Smooth muscle cell (in vitro differentiated cells): ENCODE results near the gene PPM1E. TPM values are rescaled to one million over a fixed set of nuclear protein-coding genes. Genes with fewer than 3 reads are reported as not detected.

ENCODE experiments used
- DNase-seq: peaks from one replicate; lab custom pipeline; 2025; ENCODE audit not compliant: unreplicated experiment; lab: John Stamatoyannopoulos, UW
- H2AFZ ChIP-seq: fragments of 200-600 bp; sonication (generic); 2 replicates; pipeline ENCODE4 v1.6.0; 2016; ENCODE audit warnings: antibody characterized with exemption, low read depth, mild to moderate bottlenecking
- H3F3A ChIP-seq: fragments of 200-600 bp; sonication (generic); 2 replicates; pipeline ENCODE4 v1.6.0; 2017; ENCODE audit warnings: antibody characterized with exemption, low read depth
- H3K27ac ChIP-seq: fragments of 200-600 bp; sonication (generic); 2 replicates; pipeline ENCODE4 v1.5.1; 2016; ENCODE audit warnings: low read depth, mild to moderate bottlenecking
- H3K27me3 ChIP-seq: fragments of 200-600 bp; sonication (generic); 2 replicates; pipeline ENCODE4 v1.6.1; 2016; ENCODE audit warnings: low read depth, mild to moderate bottlenecking
- H3K36me3 ChIP-seq: fragments of 200-600 bp; sonication (generic); 2 replicates; pipeline ENCODE4 v1.5.1; 2016; ENCODE audit warnings: low read depth
- H3K4me1 ChIP-seq: fragments of 200-600 bp; sonication (generic); 2 replicates; pipeline ENCODE4 v1.5.1; 2016; ENCODE audit warnings: low read depth
- H3K4me2 ChIP-seq: fragments of 200-600 bp; sonication (generic); 2 replicates; pipeline ENCODE4 v1.6.0; 2016; ENCODE audit warnings: mild to moderate bottlenecking
- H3K4me3 ChIP-seq: fragments of 200-600 bp; sonication (generic); 2 replicates; pipeline ENCODE4 v1.5.1; 2016; ENCODE audit warnings: mild to moderate bottlenecking
- H3K79me2 ChIP-seq: fragments of 200-600 bp; sonication (generic); 2 replicates; pipeline ENCODE4 v1.6.0; 2016; ENCODE audit warnings: low read depth, mild to moderate bottlenecking
- H3K9ac ChIP-seq: fragments of 200-600 bp; sonication (generic); 2 replicates; pipeline ENCODE4 v1.6.0; 2016; ENCODE audit warnings: low read depth
- H3K9me3 ChIP-seq: fragments of 200-600 bp; sonication (generic); replicated peaks from 2 replicates; pipeline ENCODE4 v1.5.1; 2016; ENCODE audit warnings: low read depth
- H4K20me1 ChIP-seq: fragments of 200-600 bp; sonication (generic); 2 replicates; pipeline ENCODE4 v1.6.0; 2016; ENCODE audit warnings: low read depth
- WGBS: methylation state at CpG from one replicate; pipeline ENCODE4 v1.1.7; 2016; ENCODE audit warnings: low lambda C conversion rate; 5-methylcytosine and 5-hydroxymethylcytosine counted together
- polyA plus RNA-seq: library from polyadenylated mRNA; unstranded; fragments of >200 nt; fragmentation: Nextera tagmentation; extraction: Ambion mirVana; gene quantifications from 2 replicates; pipeline ENCODE4 v1.2.1, GENCODE V29; 2016
- total RNA-seq: library from RNA; depleted of rRNA; stranded (reverse); fragments of >200 nt; gene quantifications from 2 replicates; pipeline ENCODE4 v1.2.3, GENCODE V29; 2014
- TF ChIP-seq, protein P1 (sequence below): fragments of 200-600 bp; sonication (generic); IDR thresholded peaks from 2 replicates; pipeline ENCODE4 v1.5.1; 2017; ENCODE audit warnings: borderline replicate concordance, mild to moderate bottlenecking, antibody characterized with exemption; ENCODE audit not compliant: insufficient read depth, poor library complexity, severe bottlenecking

Gene PPM1E
- total and polyA plus RNA-seq, 2 experiments from 2014 or later = 0.29 to 0.72 TPM

DNA sequence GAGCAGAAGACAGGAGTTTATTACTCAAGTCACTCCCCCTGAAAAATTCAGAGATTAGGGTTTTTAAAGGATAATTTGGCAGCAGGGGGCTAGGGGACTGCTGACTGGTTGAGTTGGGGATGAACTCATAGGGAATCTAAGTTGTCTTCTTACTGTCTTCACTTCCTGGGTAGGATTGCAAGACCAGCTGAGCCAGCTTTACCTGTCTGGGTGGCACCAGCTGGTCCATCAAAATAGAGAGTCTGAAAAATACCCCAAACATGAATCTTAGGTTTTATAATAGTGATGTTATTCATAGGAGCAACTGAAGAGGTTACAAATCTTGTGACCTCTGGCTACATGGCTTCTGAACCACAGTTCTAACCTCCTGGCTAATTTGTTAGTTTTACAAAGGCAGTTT, 157.9 kb downstream of the PPM1E start:
- Histone ChIP-seq H3F3A (no peaks in the 10 kb centered on the region), H3K4me1 (peaks cover 19% of the 10 kb centered on the region), H3K36me3 (no peaks in the 10 kb centered on the region), H3K79me2 (no peaks in the 10 kb centered on the region), H2AFZ (no peak overlapping the region), H3K9ac (no peak overlapping the region), H3K27me3 (no peaks in the 10 kb centered on the region), H3K4me2 (no peak overlapping the region), H3K27ac (no peak overlapping the region), H3K9me3 (no peaks in the 10 kb centered on the region), H3K4me3 (no peak overlapping the region), H4K20me1 (no peaks in the 10 kb centered on the region)
- no peak for DNase-seq
- TF ChIP-seq, protein P1, sequence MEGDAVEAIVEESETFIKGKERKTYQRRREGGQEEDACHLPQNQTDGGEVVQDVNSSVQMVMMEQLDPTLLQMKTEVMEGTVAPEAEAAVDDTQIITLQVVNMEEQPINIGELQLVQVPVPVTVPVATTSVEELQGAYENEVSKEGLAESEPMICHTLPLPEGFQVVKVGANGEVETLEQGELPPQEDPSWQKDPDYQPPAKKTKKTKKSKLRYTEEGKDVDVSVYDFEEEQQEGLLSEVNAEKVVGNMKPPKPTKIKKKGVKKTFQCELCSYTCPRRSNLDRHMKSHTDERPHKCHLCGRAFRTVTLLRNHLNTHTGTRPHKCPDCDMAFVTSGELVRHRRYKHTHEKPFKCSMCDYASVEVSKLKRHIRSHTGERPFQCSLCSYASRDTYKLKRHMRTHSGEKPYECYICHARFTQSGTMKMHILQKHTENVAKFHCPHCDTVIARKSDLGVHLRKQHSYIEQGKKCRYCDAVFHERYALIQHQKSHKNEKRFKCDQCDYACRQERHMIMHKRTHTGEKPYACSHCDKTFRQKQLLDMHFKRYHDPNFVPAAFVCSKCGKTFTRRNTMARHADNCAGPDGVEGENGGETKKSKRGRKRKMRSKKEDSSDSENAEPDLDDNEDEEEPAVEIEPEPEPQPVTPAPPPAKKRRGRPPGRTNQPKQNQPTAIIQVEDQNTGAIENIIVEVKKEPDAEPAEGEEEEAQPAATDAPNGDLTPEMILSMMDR = no peak

DNA sequence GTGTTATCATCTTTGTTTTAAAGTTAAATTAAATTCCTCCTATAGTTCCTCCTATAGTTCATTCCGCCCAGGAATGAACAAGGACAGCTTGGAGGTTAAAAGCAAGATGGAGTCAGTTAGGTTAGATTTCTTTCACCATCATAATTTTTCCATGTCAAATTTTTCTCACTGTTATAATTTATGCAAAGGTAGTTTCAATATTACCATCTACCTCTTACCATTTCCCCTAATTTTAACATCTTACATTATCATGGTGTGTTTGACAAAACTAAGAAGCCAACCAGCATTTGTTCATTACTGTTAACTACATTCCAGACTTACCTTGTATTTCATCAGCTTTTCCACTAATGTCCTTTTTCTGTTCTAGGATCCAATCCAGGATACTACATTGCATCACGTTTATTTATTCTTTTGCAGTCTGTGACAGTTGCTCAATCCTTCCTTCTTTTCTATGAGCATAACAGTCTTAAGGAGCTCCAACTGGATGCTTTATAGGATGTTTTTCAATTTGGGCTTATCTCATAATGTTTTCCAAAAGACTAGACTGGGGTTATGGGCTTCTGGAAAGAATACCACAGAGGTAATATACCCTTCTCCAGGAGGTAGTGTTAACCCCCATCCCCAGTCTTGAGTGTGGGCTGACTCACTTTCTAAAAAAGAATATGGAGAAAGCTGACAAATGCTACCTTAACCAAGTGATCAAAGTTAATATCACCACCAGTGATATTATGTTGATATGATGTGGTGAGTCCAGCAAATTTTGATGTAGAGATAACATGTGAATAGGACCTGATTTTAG, 158.5 kb downstream of the PPM1E start:
- H3K27me3 ChIP-seq = no peaks in the 10 kb centered on the region
- peaks cover 24% of the 10 kb centered on the region for H3K4me1 ChIP-seq
- DNase-seq = no peak
- no peak overlapping the region for H2AFZ ChIP-seq
- H3K9ac ChIP-seq = no peak overlapping the region
- TF ChIP-seq, protein P1 = no peak
- H3K79me2 ChIP-seq = no peaks in the 10 kb centered on the region
- H3F3A ChIP-seq = no peaks in the 10 kb centered on the region
- no peak overlapping the region for H3K4me3 ChIP-seq
- H3K36me3 ChIP-seq = no peaks in the 10 kb centered on the region
- H3K4me2 ChIP-seq = no peak overlapping the region
- no peaks in the 10 kb centered on the region for H4K20me1 ChIP-seq
- WGBS = 65% methylated on average over 2 of the region's 2 CpGs
- no peaks in the 10 kb centered on the region for H3K9me3 ChIP-seq
- H3K27ac ChIP-seq = no peak overlapping the region

DNA sequence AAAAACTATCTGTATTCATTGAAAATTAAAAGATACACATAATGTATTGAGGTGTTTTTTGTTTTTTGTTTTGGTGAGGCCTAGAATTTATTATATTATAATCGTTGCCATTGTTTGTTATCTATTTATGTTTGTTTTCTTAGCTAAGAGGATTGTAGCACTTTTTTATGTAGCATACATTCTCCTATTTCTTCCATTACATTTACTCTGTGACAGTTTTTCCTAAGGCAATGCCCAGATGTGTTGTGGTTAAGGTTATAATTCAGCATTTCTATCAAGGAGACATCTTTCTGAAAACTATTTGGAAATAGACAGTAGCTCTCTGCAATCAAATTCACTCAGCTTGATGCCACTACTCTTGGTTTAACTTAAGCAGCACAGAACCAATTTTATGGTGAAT, 161.6 kb downstream of the PPM1E start:
- Histone ChIP-seq H3K27ac (no peak overlapping the region), H4K20me1 (no peaks in the 10 kb centered on the region), H3K9me3 (no peaks in the 10 kb centered on the region), H3F3A (no peaks in the 10 kb centered on the region), H3K36me3 (no peaks in the 10 kb centered on the region), H3K4me2 (no peak overlapping the region), H2AFZ (no peak overlapping the region), H3K4me1 (peaks cover 18% of the 10 kb centered on the region), H3K79me2 (no peaks in the 10 kb centered on the region), H3K9ac (no peak overlapping the region), H3K27me3 (peaks cover 4% of the 10 kb centered on the region), H3K4me3 (no peak overlapping the region)
- TF ChIP-seq, protein P1 = no peak
- no peak for DNase-seq
- WGBS = 92% methylated on average over 1 of the region's 1 CpG

DNA sequence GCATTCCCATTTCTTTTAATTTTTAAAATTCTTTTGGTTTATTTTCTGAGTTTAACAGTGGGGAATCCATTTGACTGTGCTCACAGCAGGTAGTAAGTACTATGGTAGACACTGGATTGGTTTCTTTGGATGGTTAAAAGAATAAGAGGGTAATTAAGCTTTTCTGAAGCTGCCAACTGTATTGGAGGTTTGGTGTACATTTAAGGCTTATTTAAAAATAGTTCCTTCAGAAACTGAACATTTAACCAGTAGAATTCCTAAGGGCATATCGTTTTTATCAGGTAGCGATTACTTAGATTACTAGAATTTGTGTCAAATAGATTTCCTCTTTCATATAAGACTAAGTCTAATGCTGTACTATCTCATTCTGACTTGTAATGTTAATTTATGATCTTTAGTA, 162.4 kb downstream of the PPM1E start:
- 72% methylated on average over 2 of the region's 2 CpGs for WGBS
- Histone ChIP-seq H3K36me3 (no peaks in the 10 kb centered on the region), H3K27ac (no peak overlapping the region), H3K9ac (no peak overlapping the region), H3K9me3 (no peaks in the 10 kb centered on the region), H2AFZ (no peak overlapping the region), H4K20me1 (no peaks in the 10 kb centered on the region), H3K4me3 (no peak overlapping the region), H3K27me3 (peaks cover 4% of the 10 kb centered on the region), H3K4me1 (peaks cover 12% of the 10 kb centered on the region), H3K4me2 (no peak overlapping the region), H3F3A (no peaks in the 10 kb centered on the region), H3K79me2 (no peaks in the 10 kb centered on the region)
- TF ChIP-seq, protein P1 = no peak
- no peak for DNase-seq
